ENCODE results near the gene TSACC.

The TSACC gene

DNA sequence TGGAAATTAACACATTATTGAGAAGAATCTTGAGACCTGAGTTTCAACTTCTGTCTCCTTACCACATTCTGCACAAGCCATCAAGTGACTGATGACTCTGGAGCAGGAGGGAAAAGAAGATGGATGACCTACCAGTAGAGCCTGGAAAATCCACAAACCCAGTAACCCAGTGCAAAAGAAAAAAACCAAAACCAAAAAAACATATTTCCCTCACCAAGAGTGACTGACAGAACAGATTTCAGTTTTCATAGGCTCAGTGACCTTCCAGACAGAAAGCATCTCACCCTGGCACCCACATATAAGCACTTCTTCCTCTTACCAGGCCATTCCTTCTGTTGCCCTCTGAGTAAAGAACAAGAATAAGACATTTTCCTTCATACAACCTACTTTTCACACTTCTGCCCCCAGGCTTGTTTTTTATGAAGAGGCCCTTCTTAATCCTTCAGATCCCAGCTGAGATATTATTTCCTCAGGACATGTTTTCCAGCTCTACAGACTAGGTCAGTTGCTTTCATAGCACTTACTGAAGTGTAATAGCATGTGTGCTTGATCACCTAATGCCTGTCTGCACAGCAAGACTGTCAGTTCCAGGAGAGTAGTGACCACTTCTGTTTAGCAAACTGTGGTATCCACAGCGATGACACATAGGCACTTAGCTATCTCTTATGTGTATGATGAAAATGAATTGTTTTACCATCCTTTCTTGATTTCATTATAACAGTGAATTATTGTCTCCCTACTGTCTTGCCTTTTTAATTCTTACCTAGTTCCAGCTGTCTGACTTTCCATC lies 4.0 kb downstream of the TSACC start:
- no peak for TF ChIP-seq TAF1 (IDR thresholded peaks at IDR 0.05; ENCODE audit: low read depth)
- no peak for TF ChIP-seq ZBTB7A (IDR thresholded peaks at IDR 0.05; ENCODE audit: low read depth)
- no peak for TF ChIP-seq YY1 (IDR thresholded peaks at IDR 0.05; ENCODE audit: low read depth)

GRCh38 chr1:156344409-156344808 lies 6.1 kb downstream of the TSACC start:
- TF ChIP-seq, protein P1, sequence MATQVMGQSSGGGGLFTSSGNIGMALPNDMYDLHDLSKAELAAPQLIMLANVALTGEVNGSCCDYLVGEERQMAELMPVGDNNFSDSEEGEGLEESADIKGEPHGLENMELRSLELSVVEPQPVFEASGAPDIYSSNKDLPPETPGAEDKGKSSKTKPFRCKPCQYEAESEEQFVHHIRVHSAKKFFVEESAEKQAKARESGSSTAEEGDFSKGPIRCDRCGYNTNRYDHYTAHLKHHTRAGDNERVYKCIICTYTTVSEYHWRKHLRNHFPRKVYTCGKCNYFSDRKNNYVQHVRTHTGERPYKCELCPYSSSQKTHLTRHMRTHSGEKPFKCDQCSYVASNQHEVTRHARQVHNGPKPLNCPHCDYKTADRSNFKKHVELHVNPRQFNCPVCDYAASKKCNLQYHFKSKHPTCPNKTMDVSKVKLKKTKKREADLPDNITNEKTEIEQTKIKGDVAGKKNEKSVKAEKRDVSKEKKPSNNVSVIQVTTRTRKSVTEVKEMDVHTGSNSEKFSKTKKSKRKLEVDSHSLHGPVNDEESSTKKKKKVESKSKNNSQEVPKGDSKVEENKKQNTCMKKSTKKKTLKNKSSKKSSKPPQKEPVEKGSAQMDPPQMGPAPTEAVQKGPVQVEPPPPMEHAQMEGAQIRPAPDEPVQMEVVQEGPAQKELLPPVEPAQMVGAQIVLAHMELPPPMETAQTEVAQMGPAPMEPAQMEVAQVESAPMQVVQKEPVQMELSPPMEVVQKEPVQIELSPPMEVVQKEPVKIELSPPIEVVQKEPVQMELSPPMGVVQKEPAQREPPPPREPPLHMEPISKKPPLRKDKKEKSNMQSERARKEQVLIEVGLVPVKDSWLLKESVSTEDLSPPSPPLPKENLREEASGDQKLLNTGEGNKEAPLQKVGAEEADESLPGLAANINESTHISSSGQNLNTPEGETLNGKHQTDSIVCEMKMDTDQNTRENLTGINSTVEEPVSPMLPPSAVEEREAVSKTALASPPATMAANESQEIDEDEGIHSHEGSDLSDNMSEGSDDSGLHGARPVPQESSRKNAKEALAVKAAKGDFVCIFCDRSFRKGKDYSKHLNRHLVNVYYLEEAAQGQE (IDR thresholded peaks at IDR 0.05; ENCODE audit: low read depth), result no peak
- TF ChIP-seq TAF1 (IDR thresholded peaks at IDR 0.05; ENCODE audit: low read depth), result no peak
- no peak for TF ChIP-seq TCF12 (IDR thresholded peaks at IDR 0.05; ENCODE audit: low read depth)
- no peak for TF ChIP-seq EP300 (IDR thresholded peaks at IDR 0.05; ENCODE audit: borderline replicate concordance)
- no peak for TF ChIP-seq CREB1 (IDR thresholded peaks at IDR 0.05; ENCODE audit: low read depth)
- no peak for TF ChIP-seq ZBTB7A (IDR thresholded peaks at IDR 0.05; ENCODE audit: low read depth)
- TF ChIP-seq EGR1 (IDR thresholded peaks at IDR 0.05), result no peak
- no peak for TF ChIP-seq TEAD4 (IDR thresholded peaks at IDR 0.05)

DNA sequence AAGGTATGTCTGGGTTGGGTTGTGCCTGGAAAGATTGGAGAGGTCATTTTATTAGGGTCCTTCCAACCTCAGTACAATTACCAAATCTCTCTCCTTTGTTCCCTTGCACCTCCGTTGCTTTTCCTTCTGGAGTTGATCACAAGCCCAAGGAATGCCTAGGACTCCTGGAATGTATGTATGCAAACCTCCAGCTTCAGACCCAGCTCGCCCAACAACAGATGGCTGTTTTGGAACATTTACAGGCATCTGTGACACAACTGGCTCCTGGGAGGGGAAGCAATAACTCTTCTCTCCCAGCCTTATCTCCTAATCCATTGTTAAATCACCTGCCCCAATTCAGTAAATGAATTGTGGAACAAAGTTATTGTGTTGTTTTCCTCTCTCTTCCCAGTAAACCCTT lies 8.3 kb downstream of the TSACC start:
- TF ChIP-seq TEAD4 (IDR thresholded peaks at IDR 0.05) (no peak), ZBTB7A (IDR thresholded peaks at IDR 0.05; ENCODE audit: low read depth) (no peak), EGR1 (IDR thresholded peaks at IDR 0.05) (no peak), RAD21 (IDR thresholded peaks at IDR 0.05; ENCODE audit: low read depth) (no peak), CREB1 (IDR thresholded peaks at IDR 0.05; ENCODE audit: low read depth) (no peak), NFIC (IDR thresholded peaks at IDR 0.05) (no peak), YY1 (IDR thresholded peaks at IDR 0.05; ENCODE audit: low read depth) (no peak), USF1 (IDR thresholded peaks at IDR 0.05) (no peak)
- TF ChIP-seq, protein P1 (IDR thresholded peaks at IDR 0.05; ENCODE audit: low read depth), result no peak

GRCh38 chr1:156347331-156347730 lies 9.0 kb downstream of the TSACC start:
- no peak for TF ChIP-seq CREB1 (IDR thresholded peaks at IDR 0.05; ENCODE audit: low read depth)
- no peak for TF ChIP-seq FOXM1 (IDR thresholded peaks at IDR 0.05; ENCODE audit: borderline replicate concordance, low read depth)
- TF ChIP-seq TEAD4 (IDR thresholded peaks at IDR 0.05), result no peak
- TF ChIP-seq USF1 (IDR thresholded peaks at IDR 0.05), result no peak
- no peak for TF ChIP-seq YY1 (IDR thresholded peaks at IDR 0.05; ENCODE audit: low read depth)
- TF ChIP-seq ZBTB7A (IDR thresholded peaks at IDR 0.05; ENCODE audit: low read depth), result no peak
- TF ChIP-seq EP300 (IDR thresholded peaks at IDR 0.05; ENCODE audit: borderline replicate concordance), result no peak
- TF ChIP-seq NFIC (IDR thresholded peaks at IDR 0.05), result no peak
- TF ChIP-seq TAF1 (IDR thresholded peaks at IDR 0.05; ENCODE audit: low read depth), result no peak
- no peak for TF ChIP-seq EGR1 (IDR thresholded peaks at IDR 0.05)
- TF ChIP-seq, protein P1 (IDR thresholded peaks at IDR 0.05; ENCODE audit: low read depth), result no peak
- TF ChIP-seq RAD21 (IDR thresholded peaks at IDR 0.05; ENCODE audit: low read depth), result no peak
- no peak for TF ChIP-seq CEBPB (IDR thresholded peaks at IDR 0.05)
- TF ChIP-seq, protein P2, sequence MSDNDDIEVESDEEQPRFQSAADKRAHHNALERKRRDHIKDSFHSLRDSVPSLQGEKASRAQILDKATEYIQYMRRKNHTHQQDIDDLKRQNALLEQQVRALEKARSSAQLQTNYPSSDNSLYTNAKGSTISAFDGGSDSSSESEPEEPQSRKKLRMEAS (IDR thresholded peaks at IDR 0.05), result no peak
- TF ChIP-seq TCF12 (IDR thresholded peaks at IDR 0.05; ENCODE audit: low read depth), result no peak

Measured in Ishikawa (cell line).